H9 (cell line): Measurements from ENCODE around the gene CEBPG. TPM values are rescaled to one million over a fixed set of nuclear protein-coding genes. Genes with fewer than 3 reads are reported as not detected.

Experiments used
- DNase-seq: peaks from one replicate; pipeline ENCODE4 v3.0.0-alpha.2; 2017
- H2AFZ ChIP-seq: one replicate; pipeline ENCODE4 v1.6.1; 2013; ENCODE audit warnings: mild to moderate bottlenecking, low read length, control low read depth, moderate library complexity
- H2AK5ac ChIP-seq: 2 replicates; pipeline ENCODE4 v1.6.1; 2013; ENCODE audit warnings: low read length, control low read depth, mixed read lengths; ENCODE audit not compliant: insufficient read length
- H2BK120ac ChIP-seq: one replicate; pipeline ENCODE4 v1.6.1; 2013; ENCODE audit warnings: low read depth, mild to moderate bottlenecking, low read length, control low read depth, inconsistent platforms; ENCODE audit not compliant: poor library complexity, severe bottlenecking
- H2BK12ac ChIP-seq: 2 replicates; pipeline ENCODE4 v1.6.1; 2013; ENCODE audit warnings: low read length, control low read depth, mixed read lengths, low read depth; ENCODE audit not compliant: insufficient read length
- H2BK15ac ChIP-seq: 2 replicates; pipeline ENCODE4 v1.6.1; 2013; ENCODE audit warnings: low read depth, low read length, control low read depth
- H2BK20ac ChIP-seq: one replicate; pipeline ENCODE4 v1.6.1; 2013; ENCODE audit warnings: low read depth, mild to moderate bottlenecking, low read length, control low read depth, inconsistent platforms; ENCODE audit not compliant: poor library complexity, severe bottlenecking
- H2BK5ac ChIP-seq: 2 replicates; pipeline ENCODE4 v1.6.1; 2013; ENCODE audit warnings: low read length, control low read depth, mixed read lengths; ENCODE audit not compliant: insufficient read length
- H3K14ac ChIP-seq: 2 replicates; pipeline ENCODE4 v1.6.1; 2013; ENCODE audit warnings: low read length, control low read depth; ENCODE audit not compliant: insufficient read depth
- H3K18ac ChIP-seq: 2 replicates; pipeline ENCODE4 v1.6.1; 2013; ENCODE audit warnings: low read depth, mild to moderate bottlenecking, mixed read lengths, low read length, control low read depth; ENCODE audit not compliant: insufficient read length
- H3K23ac ChIP-seq: 2 replicates; pipeline ENCODE4 v1.6.1; 2013; ENCODE audit warnings: low read length, control low read depth, mixed read lengths, low read depth; ENCODE audit not compliant: insufficient read length
- H3K23me2 ChIP-seq: 2 replicates; pipeline ENCODE4 v1.6.1; 2013; ENCODE audit warnings: low read depth, mild to moderate bottlenecking, mixed read lengths, low read length, control low read depth; ENCODE audit not compliant: insufficient read length, poor library complexity, severe bottlenecking
- H3K27ac ChIP-seq: 2 replicates; pipeline ENCODE4 v1.5.1; 2013; ENCODE audit warnings: low read length, control low read depth, mixed read lengths, low read depth; ENCODE audit not compliant: insufficient read length
- H3K27me3 ChIP-seq: 2 replicates; pipeline ENCODE4 v1.6.1; 2013; ENCODE audit warnings: low read length, control low read depth, inconsistent platforms; ENCODE audit not compliant: insufficient read depth
- H3K4ac ChIP-seq: 2 replicates; pipeline ENCODE4 v1.6.1; 2013; ENCODE audit warnings: low read depth, mild to moderate bottlenecking, control low read depth, inconsistent platforms, low read length, moderate library complexity
- H3K4me1 ChIP-seq: 2 replicates; pipeline ENCODE4 v1.6.1; 2013; ENCODE audit warnings: low read length, control low read depth, inconsistent platforms; ENCODE audit not compliant: insufficient read depth
- H3K4me2 ChIP-seq: 2 replicates; pipeline ENCODE4 v1.6.1; 2013; ENCODE audit warnings: low read length, control low read depth, mixed read lengths; ENCODE audit not compliant: insufficient read length, insufficient read depth
- H3K56ac ChIP-seq: 2 replicates; pipeline ENCODE4 v1.6.1; 2013; ENCODE audit warnings: low read depth, mild to moderate bottlenecking, mixed read lengths, low read length, control low read depth; ENCODE audit not compliant: insufficient read length
- H3K79me1 ChIP-seq: 2 replicates; pipeline ENCODE4 v1.6.1; 2013; ENCODE audit warnings: low read depth, mild to moderate bottlenecking, moderate library complexity, low read length, control low read depth, inconsistent platforms; ENCODE audit not compliant: insufficient read depth, poor library complexity, severe bottlenecking
- H3K79me2 ChIP-seq: 2 replicates; pipeline ENCODE4 v1.6.1; 2013; ENCODE audit warnings: low read length, control low read depth, inconsistent platforms; ENCODE audit not compliant: insufficient read depth
- H3K9ac ChIP-seq: 2 replicates; pipeline ENCODE4 v1.6.1; 2013; ENCODE audit warnings: low read length, control low read depth, mixed read lengths; ENCODE audit not compliant: insufficient read length; ENCODE audit errors: extremely low read depth
- H3K9me3 ChIP-seq: one replicate; pipeline ENCODE4 v1.6.1; 2013; ENCODE audit warnings: low read depth, low read length, inconsistent platforms; ENCODE audit not compliant: control insufficient read depth
- H3T11ph ChIP-seq: one replicate; pipeline ENCODE4 v1.6.1; 2013; ENCODE audit warnings: mild to moderate bottlenecking, low read length, control low read depth, inconsistent platforms
- H4K20me1 ChIP-seq: one replicate; pipeline ENCODE4 v1.6.1; 2013; ENCODE audit not compliant: control insufficient read depth, insufficient read length, insufficient read depth
- H4K5ac ChIP-seq: 2 replicates; pipeline ENCODE4 v1.6.1; 2013; ENCODE audit warnings: low read depth, mild to moderate bottlenecking, mixed read lengths, low read length, control low read depth; ENCODE audit not compliant: insufficient read length
- H4K8ac ChIP-seq: replicated peaks from 2 replicates; pipeline ENCODE4 v1.6.1; 2013; ENCODE audit warnings: low read length, control low read depth, mixed read lengths, low read depth; ENCODE audit not compliant: insufficient read length
- H4K91ac ChIP-seq: 2 replicates; pipeline ENCODE4 v1.6.1; 2013; ENCODE audit warnings: low read depth, mild to moderate bottlenecking, moderate library complexity, mixed read lengths, low read length, control low read depth; ENCODE audit not compliant: insufficient read length
- H3K27ac Mint-ChIP-seq, 3 experiments: 2 replicates in 2 of 3; 3 replicates in 1 of 3; pipeline ENCODE4 v1.8.0; 2020 to 2021; ENCODE audit warnings: mixed read lengths in 3 of 3, mild to moderate bottlenecking in 1 of 3, moderate library complexity in 1 of 3
- H3K27me3 Mint-ChIP-seq: 2 replicates; pipeline ENCODE4 v1.8.0; 2021; ENCODE audit warnings: low read depth, mild to moderate bottlenecking, moderate library complexity, mixed read lengths
- H3K36me3 Mint-ChIP-seq, 3 experiments: 2 replicates in 2 of 3; 3 replicates in 1 of 3; pipeline ENCODE4 v1.8.0; 2020 to 2021; ENCODE audit warnings: low read depth in 3 of 3, mixed read lengths in 3 of 3; ENCODE audit not compliant: insufficient read depth in 1 of 3
- H3K4me1 Mint-ChIP-seq, 2 experiments: 2 replicates each; pipeline ENCODE4 v1.8.0; 2020; ENCODE audit warnings: mixed read lengths in 2 of 2
- H3K4me3 Mint-ChIP-seq, 2 experiments: 2 replicates in 1 of 2; 3 replicates in 1 of 2; pipeline ENCODE4 v1.8.0; 2020 to 2021; ENCODE audit warnings: mild to moderate bottlenecking in 2 of 2, mixed read lengths in 2 of 2, moderate library complexity in 1 of 2
- H3K9me3 Mint-ChIP-seq, 2 experiments: 2 replicates in 1 of 2; 3 replicates in 1 of 2; pipeline ENCODE4 v1.8.0; 2020; ENCODE audit warnings: mild to moderate bottlenecking in 2 of 2, mixed read lengths in 2 of 2, moderate library complexity in 1 of 2
- CTCF ChIP-seq: fragments of 200-600 bp; sonication (generic); conservative IDR thresholded peaks from 3 replicates; pipeline ENCODE4 v1.8.0; 2021; ENCODE audit warnings: antibody characterized with exemption, mild to moderate bottlenecking
- WGBS: extraction: QIAGEN DNeasy Blood & Tissue Kit; methylation state at CpG from one replicate; pipeline ENCODE4 v1.1.7; 2013; ENCODE audit warnings: missing lambda C conversion rate, low lambda C conversion rate, mixed read lengths; ENCODE audit not compliant: insufficient read length; ENCODE audit errors: extremely low coverage; 5-methylcytosine and 5-hydroxymethylcytosine counted together
- total RNA-seq: library from RNA; stranded (reverse); gene quantifications from 2 replicates; pipeline ENCODE4 v1.2.1, GENCODE V29; 2021

The CEBPG gene
- total RNA-seq, 1 experiment from 2014 or later, result 33.7 TPM

GRCh38 chr19:33406521-33407139 lies 33.1 kb downstream of the CEBPG start:
- WGBS, result no CpG with 5 or more reads among the region's 13 CpGs
- Histone ChIP-seq H4K91ac (no peak overlapping the region), H3K23me2 (no peaks in the 10 kb centered on the region), H2BK5ac (no peak overlapping the region), H3T11ph (no peak overlapping the region), H4K8ac (no peak overlapping the region), H3K9me3 (no peaks in the 10 kb centered on the region), H2AK5ac (no peak overlapping the region), H3K23ac (no peak overlapping the region), H4K20me1 (no peaks in the 10 kb centered on the region), H3K79me2 (no peaks in the 10 kb centered on the region), H3K27ac (no peak overlapping the region), H3K18ac (no peak overlapping the region), H2BK15ac (no peak overlapping the region), H3K4me1 (no peaks in the 10 kb centered on the region), H2AFZ (no peak overlapping the region), H2BK20ac (no peak overlapping the region), H3K79me1 (no peaks in the 10 kb centered on the region), H2BK120ac (no peak overlapping the region), H3K9ac (no peak overlapping the region), H3K4ac (no peak overlapping the region), H3K27me3 (no peaks in the 10 kb centered on the region), H4K5ac (no peak overlapping the region), H2BK12ac (no peak overlapping the region), H3K14ac (no peak overlapping the region), H3K4me2 (no peak overlapping the region), H3K56ac (no peak overlapping the region)
- Mint-ChIP-seq H3K9me3 (no peaks in the 10 kb centered on the region), H3K27me3 (no peaks in the 10 kb centered on the region), H3K27ac (peak overlapping the region in 1 of 3 experiments; percentile 85; a peak in 2 of 7 replicates), H3K4me3 (no peak overlapping the region), H3K36me3 (no peaks in the 10 kb centered on the region; a peak in 2 of 7 replicates), H3K4me1 (peaks cover 6 to 11% of the 10 kb centered on the region in 2 experiments)
- TF ChIP-seq CTCF, result peak; percentile 96
- DNase-seq, result peak; percentile 89
